Upper lobe of left lung (tissue), 6 donors: Measurements from ENCODE around the gene POU2AF3. TPM values are rescaled to one million over a fixed set of nuclear protein-coding genes. Genes with fewer than 3 reads are reported as not detected.

Source experiments
- ATAC-seq, 2 donors: fragments of 200-7000 bp; cut with Tn5 transposase; one replicate each; pipeline ENCODE4 v1.9.1; 2022; ENCODE audit warnings: mild to moderate bottlenecking in 2 of 2, moderate library complexity in 2 of 2; ENCODE audit not compliant: low FRiP score in 2 of 2
- DNase-seq, 2 donors: peaks; one replicate each; pipeline ENCODE4 v3.0.0-alpha.2; 2019 to 2020
- H3K27ac ChIP-seq, 4 donors: fragments of 200-600 bp; sonication (generic); one replicate each; pipeline ENCODE4 v1.5.1; 2016 to 2019
- H3K27me3 ChIP-seq, 4 donors: fragments of 200-600 bp; sonication (generic); one replicate each; pipeline ENCODE4 v1.5.1; 2017 to 2019
- H3K36me3 ChIP-seq, 4 donors: fragments of 200-600 bp; sonication (generic); one replicate each; pipeline ENCODE4 v1.5.1; 2016 to 2019
- H3K4me1 ChIP-seq, 4 donors: fragments of 200-600 bp; sonication (generic); one replicate each; pipeline ENCODE4 v1.5.1; 2018 to 2019
- H3K4me3 ChIP-seq, 4 donors: fragments of 200-600 bp; sonication (generic); one replicate each; pipeline ENCODE4 v1.5.1; 2017 to 2019; ENCODE audit warnings: mild to moderate bottlenecking in 2 of 4, moderate library complexity in 1 of 4
- H3K9me3 ChIP-seq, 4 donors: fragments of 200-600 bp; sonication (generic); one replicate each; pipeline ENCODE4 v1.5.1; 2018 to 2019
- EP300 ChIP-seq, 4 donors: sonication (generic); formaldehyde crosslinking; IDR thresholded peaks; one replicate each; pipeline ENCODE4 v1.5.1; 2017; ENCODE audit warnings: antibody characterized with exemption in 4 of 4, control low read depth in 2 of 4
- POLR2A ChIP-seq, 4 donors: fragments of 450-650 bp; IDR thresholded peaks; one replicate each; pipeline ENCODE4 v1.5.1; 2016 to 2017; ENCODE audit warnings: antibody characterized with exemption in 4 of 4, mild to moderate bottlenecking in 2 of 4
- POLR2AphosphoS5 ChIP-seq, 2 donors: sonication (generic); formaldehyde crosslinking; IDR thresholded peaks; one replicate each; pipeline ENCODE4 v1.5.1; 2017; ENCODE audit warnings: antibody characterized with exemption in 2 of 2
- WGBS, 2 donors: methylation state at CpG; one replicate each; pipeline ENCODE4 v1.1.5; 2017 to 2018; 5-methylcytosine and 5-hydroxymethylcytosine counted together
- total RNA-seq, 6 donors: library from RNA; depleted of rRNA in 4 of 6; stranded (reverse); fragments of >200 nt in 4 of 6; gene quantifications; one replicate each; pipeline versions ENCODE4 v1.1.0 to v1.2.1, GENCODE V29; 2016 to 2021
- TF ChIP-seq, protein P1 (sequence below), 6 experiments: fragments of 450-650 bp in 4 of 6; fragments of 200-600 bp in 2 of 6; sonication (generic) in 2 of 6; IDR thresholded peaks; one replicate each; pipeline ENCODE4 v1.5.1; 2016 to 2019; ENCODE audit warnings: antibody characterized with exemption in 6 of 6
- donor health status: DM: no; HTN: no; CAD: no; lungs with moderate emphysema.
- donor health status: DM: no; HTN: yes; CAD: no; lungs with severe emphysema.

The POU2AF3 gene
- total RNA-seq, 6 donors from 2014 or later: 1.7 to 12.6 (median 3.6) TPM

DNA sequence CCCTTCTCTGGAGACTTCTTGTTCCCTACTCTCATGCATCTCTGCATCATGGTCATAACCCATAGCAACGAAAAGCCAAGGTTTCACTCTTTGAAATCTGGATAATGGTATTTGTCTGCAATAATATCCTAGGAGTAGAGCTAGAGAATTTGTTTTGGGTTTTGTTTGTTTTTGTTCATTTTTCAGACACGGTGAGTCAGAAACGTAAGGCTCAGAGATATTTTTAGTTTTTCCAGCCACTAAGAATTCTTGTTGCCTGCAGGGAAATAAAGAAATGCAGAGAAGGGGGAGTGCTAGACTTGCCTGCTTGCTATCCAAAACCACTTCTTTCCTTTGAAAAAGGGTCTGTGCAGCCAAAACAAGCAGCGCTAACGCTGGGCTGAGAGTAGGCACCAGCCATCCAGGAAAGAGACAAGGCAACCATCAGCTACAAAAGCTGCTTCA is 26.0 kb downstream of the POU2AF3 start:
- Histone ChIP-seq H3K9me3 (no peaks in the 10 kb centered on the region), H3K27me3 (no peaks in the 10 kb centered on the region), H3K27ac (no peak overlapping the region), H3K4me3 (no peak overlapping the region), H3K36me3 (no peaks in the 10 kb centered on the region), H3K4me1 (peaks cover 0 to 22% (median 5%) of the 10 kb centered on the region in 4 donors)
- TF ChIP-seq POLR2A (IDR thresholded peaks at IDR 0.05) (no peak), EP300 (IDR thresholded peaks at IDR 0.05) (no peak), POLR2AphosphoS5 (IDR thresholded peaks at IDR 0.05) (no peak)
- TF ChIP-seq, protein P1, sequence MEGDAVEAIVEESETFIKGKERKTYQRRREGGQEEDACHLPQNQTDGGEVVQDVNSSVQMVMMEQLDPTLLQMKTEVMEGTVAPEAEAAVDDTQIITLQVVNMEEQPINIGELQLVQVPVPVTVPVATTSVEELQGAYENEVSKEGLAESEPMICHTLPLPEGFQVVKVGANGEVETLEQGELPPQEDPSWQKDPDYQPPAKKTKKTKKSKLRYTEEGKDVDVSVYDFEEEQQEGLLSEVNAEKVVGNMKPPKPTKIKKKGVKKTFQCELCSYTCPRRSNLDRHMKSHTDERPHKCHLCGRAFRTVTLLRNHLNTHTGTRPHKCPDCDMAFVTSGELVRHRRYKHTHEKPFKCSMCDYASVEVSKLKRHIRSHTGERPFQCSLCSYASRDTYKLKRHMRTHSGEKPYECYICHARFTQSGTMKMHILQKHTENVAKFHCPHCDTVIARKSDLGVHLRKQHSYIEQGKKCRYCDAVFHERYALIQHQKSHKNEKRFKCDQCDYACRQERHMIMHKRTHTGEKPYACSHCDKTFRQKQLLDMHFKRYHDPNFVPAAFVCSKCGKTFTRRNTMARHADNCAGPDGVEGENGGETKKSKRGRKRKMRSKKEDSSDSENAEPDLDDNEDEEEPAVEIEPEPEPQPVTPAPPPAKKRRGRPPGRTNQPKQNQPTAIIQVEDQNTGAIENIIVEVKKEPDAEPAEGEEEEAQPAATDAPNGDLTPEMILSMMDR (IDR thresholded peaks at IDR 0.05): no peak
- DNase-seq (no peak), ATAC-seq (peak in 1 of 2 donors; percentile 31)
- 49 to 59% methylated on average over 5 of the region's 5 CpGs for WGBS, 2 donors

DNA sequence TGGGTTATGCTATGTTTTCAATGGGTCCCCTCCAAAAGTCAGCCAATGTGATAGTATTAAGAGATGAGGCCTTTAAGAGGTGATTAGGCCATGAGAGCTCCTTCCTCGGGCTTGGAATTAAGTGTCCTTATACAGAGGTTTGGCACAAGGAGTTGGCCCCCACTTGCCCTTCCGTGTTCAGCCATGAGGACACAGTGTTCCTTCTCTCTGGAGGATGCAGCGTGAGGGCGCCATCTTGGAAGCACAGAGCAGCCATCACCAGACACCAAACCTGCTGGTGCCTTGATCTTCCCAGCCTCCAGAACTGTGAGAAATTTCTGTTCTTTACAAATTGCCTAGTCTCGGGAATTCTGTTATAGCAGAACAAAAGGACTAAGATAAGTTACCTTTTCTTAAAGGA is 26.9 kb downstream of the POU2AF3 start:
- Histone ChIP-seq H3K27ac (no peak overlapping the region), H3K4me3 (no peak overlapping the region), H3K36me3 (no peaks in the 10 kb centered on the region), H3K27me3 (no peaks in the 10 kb centered on the region), H3K4me1 (peaks cover 0 to 32% (median 5%) of the 10 kb centered on the region in 4 donors), H3K9me3 (no peaks in the 10 kb centered on the region)
- TF ChIP-seq POLR2A (IDR thresholded peaks at IDR 0.05): no peak
- TF ChIP-seq, protein P1 (IDR thresholded peaks at IDR 0.05): no peak
- no peak for TF ChIP-seq POLR2AphosphoS5 (IDR thresholded peaks at IDR 0.05)
- TF ChIP-seq EP300 (IDR thresholded peaks at IDR 0.05): no peak
- 84 to 87% methylated on average over 5 of the region's 5 CpGs for WGBS, 2 donors
- ATAC-seq (no peak), DNase-seq (no peak)

DNA sequence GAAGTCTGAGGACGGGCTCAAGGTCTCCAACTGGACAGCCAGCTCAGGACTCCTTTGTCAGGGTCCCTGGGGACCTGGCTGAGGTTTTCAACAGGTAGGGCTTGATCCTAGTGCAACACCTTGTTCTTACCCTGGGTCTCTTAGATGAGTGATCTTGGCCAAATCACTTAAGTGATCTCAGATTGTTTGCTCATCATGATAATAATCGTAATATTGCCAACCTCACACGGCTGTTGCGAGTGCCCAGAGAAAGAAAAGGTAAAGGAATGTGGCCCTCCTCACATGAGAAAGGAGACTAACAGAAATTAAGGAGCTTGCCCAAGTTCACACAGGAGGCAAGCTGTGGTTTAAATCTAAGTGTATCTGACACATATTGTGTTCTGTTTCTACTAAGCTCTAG is 28.5 kb downstream of the POU2AF3 start:
- WGBS, 2 donors: 73 to 82% methylated on average over 3 to 4 of the region's 4 CpGs
- Histone ChIP-seq H3K27ac (peak overlapping the region in 1 of 4 donors; percentile 74), H3K27me3 (no peaks in the 10 kb centered on the region), H3K36me3 (no peaks in the 10 kb centered on the region), H3K9me3 (no peaks in the 10 kb centered on the region), H3K4me1 (peaks cover 0 to 25% (median 5%) of the 10 kb centered on the region in 4 donors), H3K4me3 (no peak overlapping the region)
- TF ChIP-seq POLR2A (IDR thresholded peaks at IDR 0.05) (no peak), EP300 (IDR thresholded peaks at IDR 0.05) (no peak)
- no peak for ATAC-seq
- no peak for DNase-seq

DNA sequence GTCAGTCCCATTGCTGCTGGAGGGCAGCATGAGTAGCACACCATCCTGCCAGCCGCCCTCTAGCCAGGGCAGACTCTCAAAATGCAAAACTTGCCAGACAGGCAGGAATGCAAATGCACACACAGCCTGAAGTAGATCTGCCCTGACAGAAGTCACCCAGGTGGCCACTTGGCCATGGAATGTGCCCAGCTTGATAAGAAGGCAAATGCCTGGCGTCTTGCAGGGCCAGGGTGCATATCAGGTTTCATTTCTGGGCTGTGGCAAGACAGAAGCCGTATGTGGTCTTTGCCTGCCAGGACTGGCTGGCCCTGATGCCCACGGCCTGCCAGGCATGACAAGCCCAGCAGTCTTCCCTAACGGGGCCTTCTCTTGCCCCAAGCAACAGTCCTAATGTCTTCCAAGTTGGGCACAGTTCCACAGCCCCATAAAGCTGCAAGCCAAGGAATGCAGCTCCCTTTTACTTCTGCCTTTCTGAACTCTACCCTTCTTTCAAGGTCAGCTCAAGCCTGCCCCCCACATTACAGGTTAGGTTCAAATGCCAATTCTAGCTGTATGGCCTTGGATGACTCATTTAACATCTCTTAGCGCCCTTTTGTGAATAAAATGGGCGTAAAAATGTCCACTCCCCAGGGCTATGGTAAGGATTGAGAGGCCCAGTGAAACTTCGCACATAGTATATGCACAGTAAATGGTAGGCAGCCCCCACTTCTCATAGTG is 29.7 kb downstream of the POU2AF3 start:
- DNase-seq (peak; percentile 36 to 94), ATAC-seq (peak; percentile 45 to 92)
- no peaks in the 10 kb centered on the region for H3K9me3 ChIP-seq
- H3K4me1 ChIP-seq: peaks cover 0 to 25% (median 5%) of the 10 kb centered on the region in 4 donors
- WGBS, 2 donors: 63 to 66% methylated on average over 4 to 8 of the region's 8 CpGs
- peak overlapping the region; percentile 15 to 74 (median 56) for H3K27ac ChIP-seq
- peak in 1 of 4 donors; percentile 33 for TF ChIP-seq POLR2A (IDR thresholded peaks at IDR 0.05)
- peak in 1 of 4 donors; percentile 30 for TF ChIP-seq EP300 (IDR thresholded peaks at IDR 0.05)
- peak; percentile 44 to 49 for TF ChIP-seq POLR2AphosphoS5 (IDR thresholded peaks at IDR 0.05)
- TF ChIP-seq, protein P1 (IDR thresholded peaks at IDR 0.05): no peak
- no peak overlapping the region for H3K4me3 ChIP-seq
- H3K36me3 ChIP-seq: no peaks in the 10 kb centered on the region
- H3K27me3 ChIP-seq: no peaks in the 10 kb centered on the region

DNA sequence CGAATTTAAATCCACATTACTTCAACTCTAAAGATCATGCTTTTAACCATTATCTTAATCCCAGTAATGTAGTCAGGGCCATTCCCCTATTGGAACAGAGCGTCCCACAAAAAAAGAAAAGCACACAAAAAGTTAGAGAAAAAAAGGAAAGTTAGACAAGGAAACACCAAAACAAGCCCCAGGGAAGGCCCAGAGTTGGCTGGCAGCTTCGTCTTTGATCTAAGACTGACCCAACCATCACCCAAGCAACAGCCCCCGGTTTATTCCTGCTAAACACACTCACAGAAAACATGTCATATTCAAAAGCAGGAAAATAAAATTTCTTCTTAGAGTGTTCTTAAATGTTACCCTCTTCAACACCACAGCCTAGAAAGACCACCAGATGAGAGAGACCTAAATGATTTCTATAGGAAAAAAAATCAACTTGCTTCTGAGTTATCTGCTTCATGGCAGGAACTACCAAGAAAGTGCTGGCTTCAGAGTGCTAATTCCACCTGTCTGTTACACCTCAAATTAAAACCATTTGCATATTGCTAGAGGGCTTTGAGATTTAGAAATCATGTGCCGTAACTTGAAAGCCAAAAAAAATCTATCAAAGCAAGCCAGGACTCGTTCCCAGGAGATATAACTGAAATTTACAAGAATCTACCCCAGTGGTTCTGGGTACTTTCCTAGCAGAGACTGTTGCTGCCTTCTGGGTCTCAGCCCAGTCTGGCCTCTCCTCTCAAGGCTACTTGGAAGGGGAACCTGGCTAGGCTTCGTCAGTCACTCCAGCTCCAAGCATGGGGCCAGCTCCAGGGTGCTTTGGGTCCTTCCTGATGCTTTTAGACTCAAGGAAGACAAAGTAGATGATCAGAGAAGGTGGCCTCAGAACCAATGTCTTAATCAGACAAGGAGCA is 31.2 kb downstream of the POU2AF3 start:
- 71 to 73% methylated on average over 7 of the region's 7 CpGs for WGBS, 2 donors
- DNase-seq: peak in 1 of 2 donors; percentile 65

More for the DNA sequence above, 31.2 kb downstream of the POU2AF3 start:
- H3K4me1 ChIP-seq: peaks cover 0 to 24% (median 5%) of the 10 kb centered on the region in 4 donors
- H3K27me3 ChIP-seq: no peaks in the 10 kb centered on the region
- H3K4me3 ChIP-seq: no peak overlapping the region
- no peaks in the 10 kb centered on the region for H3K36me3 ChIP-seq
- TF ChIP-seq POLR2AphosphoS5 (IDR thresholded peaks at IDR 0.05) (no peak), EP300 (IDR thresholded peaks at IDR 0.05) (no peak), POLR2A (IDR thresholded peaks at IDR 0.05) (no peak)
- TF ChIP-seq, protein P1 (IDR thresholded peaks at IDR 0.05): no peak
- H3K9me3 ChIP-seq: no peaks in the 10 kb centered on the region
- ATAC-seq: peak in 1 of 2 donors; percentile 51
- H3K27ac ChIP-seq: peak overlapping the region in 1 of 4 donors; percentile 23
